Stimulated activated CD8-positive, alpha-beta memory T cell treated with anti-CD3 and anti-CD28 coated beads, Interleukin-15, amount 100 ng/mL, for 48 hours (primary cell): ENCODE results near the gene RNGTT.

Experiments used
- DNase-seq, 2 donors: peaks; one replicate each; pipeline ENCODE4 v3.0.0-alpha.2; 2020; ENCODE audit warnings: low read depth in 2 of 2

RNGTT gene

DNA sequence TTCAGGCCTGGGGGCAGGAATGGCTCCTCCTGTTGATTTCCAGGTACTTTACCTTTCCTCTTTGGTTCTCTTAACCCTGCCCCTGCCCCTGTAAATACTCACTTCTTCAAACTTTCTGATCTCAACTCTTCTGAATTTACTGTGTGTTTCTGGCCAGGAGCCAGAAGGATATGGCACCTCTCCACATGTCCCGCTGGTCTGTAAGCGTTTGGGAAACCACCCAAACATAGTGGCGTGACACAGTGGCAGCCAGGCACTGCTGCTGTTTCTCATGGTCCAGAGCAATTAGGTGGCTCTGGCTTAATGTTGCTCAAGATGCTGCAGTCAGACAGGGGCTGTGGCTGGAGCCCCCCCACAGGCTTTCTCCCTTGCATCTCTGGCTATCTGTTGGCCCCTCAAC lies 374.5 kb downstream of the RNGTT start:
- DNase-seq, result no peak

DNA sequence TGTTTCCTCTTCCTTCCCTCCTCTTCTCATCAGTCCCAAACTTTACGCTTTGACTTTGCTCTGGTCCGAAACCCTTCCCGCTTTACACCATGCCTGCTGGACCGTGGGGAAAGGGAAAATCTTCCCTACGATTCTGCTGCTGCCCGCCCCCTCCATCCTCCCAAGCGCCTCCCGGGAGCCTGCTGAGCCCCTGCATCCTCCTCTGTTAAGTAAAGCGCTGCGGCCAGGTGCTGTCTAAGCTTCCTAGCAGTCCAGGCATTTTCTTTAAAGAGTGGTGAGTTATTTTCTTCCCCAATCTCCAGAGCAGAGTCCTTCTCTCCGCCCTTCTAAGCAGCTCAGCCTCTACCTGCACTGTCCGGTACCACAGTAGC lies 376.3 kb downstream of the RNGTT start:
- no peak for DNase-seq

DNA sequence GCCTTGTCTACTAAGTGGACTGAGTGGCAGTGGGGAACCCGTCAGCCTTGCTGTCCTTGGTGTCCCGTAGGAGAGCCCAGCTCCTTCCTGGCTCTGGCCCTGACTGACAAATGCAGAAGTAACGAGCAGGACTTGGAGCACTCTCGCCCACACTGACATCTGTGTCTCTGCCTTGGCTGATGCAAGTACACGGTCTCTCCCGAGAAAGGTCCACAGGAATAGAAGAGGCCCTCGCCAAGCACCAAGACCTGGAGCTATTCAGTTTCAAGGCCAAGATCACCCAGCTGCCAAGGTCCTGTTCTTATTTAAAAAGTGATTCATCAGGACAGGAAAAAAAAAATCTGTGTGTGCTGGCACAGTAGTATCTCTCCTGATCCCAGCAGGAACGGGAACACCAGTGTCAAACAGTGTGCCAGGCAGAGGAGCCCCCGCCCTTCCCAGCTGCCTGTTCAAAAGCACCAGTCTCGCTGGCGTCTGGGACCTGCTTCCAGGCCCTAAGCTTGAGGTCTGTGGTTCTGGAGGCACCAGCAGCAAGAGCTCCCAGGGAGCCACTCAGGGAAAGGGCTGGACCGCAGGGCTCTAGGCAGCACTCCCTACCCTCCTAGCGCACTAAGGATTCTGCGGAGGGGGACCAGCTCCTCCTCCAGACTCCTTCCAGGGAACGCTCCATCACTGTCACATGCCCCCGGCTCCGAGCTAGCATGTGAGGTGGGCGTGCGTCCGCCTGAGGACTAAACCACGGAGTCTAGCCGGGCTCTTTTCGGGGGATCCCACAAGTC lies 376.9 kb downstream of the RNGTT start:
- DNase-seq, result no peak

DNA sequence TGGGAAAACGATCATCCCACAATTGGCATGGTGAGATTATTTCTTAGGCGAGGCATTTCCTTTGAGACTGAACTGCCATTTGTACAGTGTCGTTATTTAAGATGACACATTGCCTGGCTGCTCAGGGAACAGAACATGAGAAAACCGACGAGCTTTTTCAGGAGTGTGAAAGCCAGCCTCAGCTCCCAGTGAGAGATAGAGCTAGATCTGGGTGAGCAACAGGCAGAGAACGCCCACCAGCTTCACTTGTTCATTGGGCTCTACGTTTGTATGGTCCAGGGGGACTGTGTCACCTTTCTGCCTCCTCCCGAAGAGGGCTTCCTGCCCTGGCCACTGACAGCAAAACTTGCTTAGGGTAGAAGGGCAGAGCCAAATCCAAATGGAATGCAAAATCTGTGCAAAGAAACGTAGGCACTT lies 378.1 kb downstream of the RNGTT start:
- DNase-seq, result no peak

DNA sequence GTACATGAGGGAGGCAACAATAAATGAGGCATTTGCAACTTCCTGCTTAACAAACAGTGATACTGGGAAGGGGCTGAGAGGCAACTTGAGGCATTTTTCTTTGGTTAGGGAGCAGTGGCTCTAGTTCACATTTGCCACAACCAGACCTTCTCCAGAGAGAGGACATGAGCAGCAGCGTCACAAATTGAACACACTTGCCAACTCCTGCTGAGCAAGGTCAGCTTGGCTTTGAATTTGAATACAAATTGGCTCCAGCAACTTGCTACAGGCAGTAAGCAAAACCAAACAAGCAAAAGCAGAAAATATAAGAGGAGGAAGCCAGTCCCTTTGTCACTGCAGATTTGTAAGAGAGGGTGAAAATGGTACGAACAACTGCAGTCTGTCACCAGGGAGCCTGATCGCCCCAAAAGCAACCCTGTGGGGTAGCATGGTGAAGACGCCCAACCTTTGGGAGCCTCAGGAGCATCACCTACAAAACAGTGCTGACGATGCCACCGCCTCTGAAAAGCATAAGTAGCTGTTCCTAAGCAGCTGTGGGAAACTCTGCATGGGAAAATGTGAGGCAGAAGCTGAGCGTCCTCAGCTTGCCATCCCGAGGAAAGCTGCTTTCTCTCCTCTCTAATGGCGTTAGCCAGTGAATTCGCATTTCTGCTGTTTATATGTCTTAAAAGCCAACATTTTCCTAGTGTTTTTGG lies 378.7 kb downstream of the RNGTT start:
- no peak for DNase-seq

DNA sequence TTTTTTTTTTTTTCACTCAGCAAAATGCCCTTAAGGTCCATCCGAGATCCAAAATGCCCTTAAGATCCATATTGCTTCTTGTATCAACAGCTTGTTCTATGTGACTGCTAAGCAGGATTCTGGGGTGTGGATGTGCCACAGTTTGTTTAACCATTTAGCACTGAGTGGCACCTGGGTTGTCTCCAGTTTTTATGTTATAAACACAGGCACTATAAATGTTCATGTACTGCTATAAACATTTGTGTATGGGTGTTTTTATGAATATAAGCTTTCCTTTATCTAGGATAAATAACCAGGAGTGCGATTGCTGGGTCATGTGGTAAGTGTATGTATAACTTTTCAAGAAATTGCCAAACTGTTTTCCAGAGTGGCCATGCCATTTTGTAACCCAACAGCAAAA lies 386.0 kb downstream of the RNGTT start:
- no peak for DNase-seq

DNA sequence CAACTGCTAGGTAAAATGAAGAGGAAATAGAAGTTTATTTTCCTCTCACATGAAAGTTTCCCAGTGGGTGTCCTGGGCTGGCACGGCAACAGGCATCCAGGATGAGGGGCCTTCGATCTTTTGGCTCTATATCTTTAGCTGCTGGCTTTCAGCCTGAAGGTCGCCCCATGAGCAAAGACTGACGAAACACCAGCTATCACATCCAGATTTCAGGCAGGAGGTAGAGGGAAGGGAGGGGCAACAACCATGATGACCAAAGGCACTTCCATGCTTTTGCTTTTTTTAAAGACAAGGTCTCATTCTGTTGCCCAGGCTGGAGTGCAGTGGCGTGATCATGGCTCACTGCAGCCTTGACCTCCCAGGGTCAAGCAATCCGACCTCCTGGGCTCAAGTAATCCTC lies 387.9 kb downstream of the RNGTT start:
- no peak for DNase-seq

DNA sequence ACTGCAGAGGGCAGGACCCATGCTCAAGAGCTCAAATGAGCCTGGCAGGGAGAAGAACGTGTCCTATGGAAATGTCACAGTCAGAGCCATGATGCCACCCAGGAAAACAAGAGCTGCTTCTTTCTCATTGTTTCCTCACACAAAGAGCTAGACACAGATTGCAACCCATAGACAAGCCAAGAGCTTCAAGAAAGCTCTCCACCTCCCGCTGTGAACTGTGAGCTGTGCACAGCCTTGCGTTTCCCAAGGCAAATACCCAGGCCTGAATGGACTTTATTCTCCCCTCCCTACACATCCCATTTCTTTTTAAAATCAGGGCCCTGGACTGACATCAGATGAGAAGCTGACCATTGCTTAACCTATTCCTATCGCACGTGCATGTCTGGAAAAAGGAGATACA lies 388.8 kb downstream of the RNGTT start:
- DNase-seq, result no peak

DNA sequence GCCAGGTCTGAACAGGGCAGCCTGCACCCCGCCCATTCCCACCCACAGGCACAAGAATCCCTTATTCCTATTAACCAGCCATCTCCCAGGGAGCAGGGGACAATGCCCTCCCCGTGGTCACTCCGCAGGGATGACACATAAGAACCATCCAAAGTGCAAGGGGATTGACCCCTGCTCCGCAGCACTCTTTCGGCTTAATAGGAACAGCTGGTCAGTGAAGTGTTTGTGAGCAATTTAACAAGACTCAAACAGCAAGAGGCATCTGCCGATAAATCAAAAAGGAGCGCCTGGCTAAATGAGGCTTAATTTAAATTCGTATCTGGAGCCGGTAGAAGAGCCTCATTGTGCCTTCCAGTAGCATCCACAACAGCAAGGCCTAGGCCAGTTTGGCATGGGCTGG lies 389.4 kb downstream of the RNGTT start:
- no peak for DNase-seq

DNA sequence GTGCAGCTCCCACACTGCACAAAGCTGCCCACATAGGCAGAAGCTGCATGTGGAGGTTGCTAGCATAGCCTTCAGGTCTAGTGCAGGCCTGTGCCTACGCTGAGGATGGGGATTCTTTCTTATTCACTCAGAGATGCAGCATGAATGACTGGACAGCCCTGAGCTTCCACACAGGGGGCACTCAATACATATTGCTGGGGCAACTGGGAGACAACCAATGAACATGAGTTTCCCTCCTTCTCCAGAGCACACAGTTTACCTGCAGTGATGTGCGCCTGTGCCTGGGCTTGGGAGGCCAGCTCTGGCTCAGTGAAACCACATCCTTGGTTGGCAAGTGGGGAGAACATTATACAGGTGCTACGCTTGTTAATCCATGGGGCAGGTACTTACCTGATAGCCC lies 389.9 kb downstream of the RNGTT start:
- no peak for DNase-seq

DNA sequence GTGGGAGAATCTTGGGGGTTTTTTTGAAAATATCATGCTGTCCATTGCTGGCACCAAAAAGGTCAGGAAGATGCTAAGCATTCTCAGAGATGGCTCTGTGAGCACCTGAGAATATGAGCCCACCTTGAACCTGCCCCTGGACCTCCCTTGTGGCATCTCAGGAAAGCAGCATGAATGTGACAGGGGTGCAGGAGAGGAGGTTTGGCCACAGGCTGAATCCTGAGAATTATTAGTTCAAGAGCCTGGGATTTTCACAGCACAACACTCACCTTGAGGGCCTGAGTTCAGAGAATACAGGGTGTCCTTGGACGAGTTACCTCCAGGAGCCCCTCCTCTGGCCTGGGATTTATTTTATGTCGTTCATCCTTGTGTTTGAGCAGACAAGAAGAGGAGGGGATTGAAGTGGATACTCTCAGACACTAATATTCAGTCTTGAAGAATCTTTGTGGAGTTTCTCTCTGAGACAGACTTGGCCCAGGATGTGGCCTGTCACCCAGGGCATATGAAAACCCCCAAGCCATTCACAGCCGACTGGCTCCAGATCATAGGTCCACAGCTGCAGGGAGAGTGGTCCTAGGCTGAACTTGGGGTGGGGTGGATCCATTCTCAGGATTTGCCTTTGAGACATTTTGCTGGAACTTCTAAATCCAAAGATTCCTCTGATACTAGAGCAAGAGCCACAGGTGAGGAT lies 390.8 kb downstream of the RNGTT start:
- no peak for DNase-seq

DNA sequence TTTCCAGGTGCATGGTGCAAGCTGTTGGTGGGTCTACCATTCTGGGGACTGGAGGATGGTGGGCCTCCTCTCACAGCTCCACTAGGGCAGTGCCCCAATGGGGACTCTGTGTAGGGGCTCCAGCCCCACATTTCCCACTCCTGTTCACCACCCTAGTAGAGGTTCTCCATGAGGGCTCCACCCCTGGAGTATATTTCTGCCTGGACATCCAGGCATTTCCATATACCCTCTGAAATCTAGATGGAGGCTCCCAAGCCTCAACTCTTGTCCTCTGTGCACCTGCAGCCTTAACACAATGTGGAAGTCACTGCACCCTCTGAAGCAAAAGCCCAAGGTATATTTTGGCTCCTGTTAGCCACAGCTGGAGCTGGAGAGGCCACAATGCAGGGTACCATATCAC lies 393.5 kb downstream of the RNGTT start:
- DNase-seq, result no peak

DNA sequence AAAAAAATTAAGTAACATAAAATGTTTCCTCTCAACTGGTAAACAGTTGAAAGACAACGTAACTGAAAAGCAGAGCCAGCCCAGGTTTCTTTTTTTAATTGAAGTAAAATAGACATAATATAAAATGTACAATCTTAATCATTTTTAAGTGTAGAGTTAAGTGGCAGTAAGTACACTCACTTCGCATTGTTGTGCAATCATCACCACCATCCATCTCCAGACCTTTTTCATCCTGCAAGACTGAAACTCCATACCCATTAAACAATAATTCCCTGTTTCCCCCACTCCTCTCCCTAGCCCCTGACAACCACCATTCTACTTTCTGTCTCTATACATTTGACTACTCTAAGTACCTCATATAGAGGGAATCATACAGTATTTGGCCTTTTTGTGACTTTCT lies 395.7 kb downstream of the RNGTT start:
- DNase-seq, result no peak

DNA sequence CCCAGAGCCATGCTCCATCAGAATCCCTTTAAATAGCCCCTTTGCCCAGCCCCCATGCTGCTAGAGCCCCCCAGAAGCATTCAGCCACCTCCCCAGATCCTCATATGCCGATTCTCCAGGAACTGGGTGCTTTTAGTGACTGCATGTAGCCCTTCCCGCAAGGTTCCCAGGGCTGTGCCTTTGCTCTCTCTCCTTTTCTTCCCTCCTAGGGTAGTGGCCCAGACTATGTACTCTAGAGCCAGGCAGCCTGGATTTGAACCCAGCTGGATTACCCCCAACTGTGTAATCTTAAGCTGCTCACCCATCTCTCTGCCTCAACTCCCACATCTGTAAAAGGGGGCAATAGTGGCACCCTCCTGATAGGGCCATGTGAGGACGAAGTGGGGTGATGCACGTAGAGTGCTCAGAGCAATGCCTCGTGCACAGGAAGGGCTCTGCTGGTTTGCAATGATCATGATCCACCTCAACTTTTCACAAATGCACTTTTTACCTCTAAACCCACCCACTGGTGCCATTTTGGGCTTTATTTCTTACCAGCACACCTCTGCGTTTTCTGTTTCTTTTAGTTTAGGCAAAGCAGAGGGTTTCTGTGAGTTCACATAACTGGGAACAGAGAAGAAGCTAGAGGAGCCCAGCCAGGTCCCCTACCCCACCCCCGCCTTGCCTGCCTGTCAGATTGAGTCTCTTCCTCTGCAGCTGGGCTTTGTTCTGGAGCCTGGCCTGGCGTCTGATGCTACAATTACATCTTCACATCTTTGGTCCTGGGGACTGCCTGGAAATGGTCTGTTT lies 396.5 kb downstream of the RNGTT start:
- DNase-seq, result no peak

DNA sequence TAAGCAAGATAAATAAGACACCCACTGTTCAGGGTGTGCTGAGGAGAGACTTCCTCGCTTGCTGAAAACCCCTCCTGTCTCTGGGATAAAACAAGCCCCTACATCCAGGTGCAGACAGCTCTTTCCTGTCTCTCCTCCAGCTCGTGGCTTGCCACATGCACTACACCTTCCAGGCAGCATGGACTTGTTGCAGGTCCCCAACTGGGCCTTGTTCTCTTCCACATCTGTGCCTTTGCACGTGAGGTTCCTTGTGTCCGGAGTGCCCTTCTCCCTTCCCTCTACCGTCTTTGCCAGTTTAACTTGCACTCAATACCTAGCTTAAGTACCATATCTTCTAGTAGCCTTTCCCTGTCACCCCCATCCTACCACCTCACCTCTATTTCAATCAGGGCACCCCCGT lies 397.6 kb downstream of the RNGTT start:
- DNase-seq, result no peak

DNA sequence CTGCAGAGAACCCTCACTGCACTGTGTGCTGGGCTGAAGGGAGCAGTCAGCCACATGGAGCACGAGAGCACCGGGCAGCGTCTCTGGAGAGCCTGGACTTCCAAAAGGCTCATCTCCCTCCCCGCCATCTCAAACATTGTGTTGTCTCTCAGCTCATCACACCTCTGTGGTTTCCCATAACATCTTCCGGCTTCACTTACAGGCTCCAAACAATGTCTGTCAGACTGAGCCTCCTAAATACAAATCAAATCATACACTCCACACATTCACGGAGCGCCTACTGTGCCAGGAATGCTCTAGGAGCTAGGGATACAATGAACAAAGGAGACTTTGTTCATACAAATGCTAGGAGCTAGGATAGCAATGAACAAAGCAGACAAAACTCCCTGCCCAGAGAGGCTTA lies 398.0 kb downstream of the RNGTT start:
- DNase-seq, result no peak

DNA sequence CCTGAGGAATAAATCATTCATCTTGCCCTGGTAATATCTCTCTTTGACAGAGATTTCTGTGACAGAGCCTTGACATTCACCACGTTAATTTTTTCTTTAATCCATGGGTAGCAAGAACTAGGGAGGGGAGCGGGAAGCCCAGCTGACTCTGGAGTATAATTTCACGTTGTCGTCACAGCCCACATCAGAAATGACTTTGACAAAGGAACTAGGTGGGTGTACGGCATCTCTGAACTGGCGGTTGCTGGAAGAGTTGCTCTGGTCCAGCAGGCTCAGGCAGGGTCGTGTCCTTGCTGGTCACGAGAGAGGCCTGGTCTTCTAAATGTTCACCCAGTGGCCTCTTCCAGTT lies 400.2 kb downstream of the RNGTT start:
- DNase-seq, result no peak

DNA sequence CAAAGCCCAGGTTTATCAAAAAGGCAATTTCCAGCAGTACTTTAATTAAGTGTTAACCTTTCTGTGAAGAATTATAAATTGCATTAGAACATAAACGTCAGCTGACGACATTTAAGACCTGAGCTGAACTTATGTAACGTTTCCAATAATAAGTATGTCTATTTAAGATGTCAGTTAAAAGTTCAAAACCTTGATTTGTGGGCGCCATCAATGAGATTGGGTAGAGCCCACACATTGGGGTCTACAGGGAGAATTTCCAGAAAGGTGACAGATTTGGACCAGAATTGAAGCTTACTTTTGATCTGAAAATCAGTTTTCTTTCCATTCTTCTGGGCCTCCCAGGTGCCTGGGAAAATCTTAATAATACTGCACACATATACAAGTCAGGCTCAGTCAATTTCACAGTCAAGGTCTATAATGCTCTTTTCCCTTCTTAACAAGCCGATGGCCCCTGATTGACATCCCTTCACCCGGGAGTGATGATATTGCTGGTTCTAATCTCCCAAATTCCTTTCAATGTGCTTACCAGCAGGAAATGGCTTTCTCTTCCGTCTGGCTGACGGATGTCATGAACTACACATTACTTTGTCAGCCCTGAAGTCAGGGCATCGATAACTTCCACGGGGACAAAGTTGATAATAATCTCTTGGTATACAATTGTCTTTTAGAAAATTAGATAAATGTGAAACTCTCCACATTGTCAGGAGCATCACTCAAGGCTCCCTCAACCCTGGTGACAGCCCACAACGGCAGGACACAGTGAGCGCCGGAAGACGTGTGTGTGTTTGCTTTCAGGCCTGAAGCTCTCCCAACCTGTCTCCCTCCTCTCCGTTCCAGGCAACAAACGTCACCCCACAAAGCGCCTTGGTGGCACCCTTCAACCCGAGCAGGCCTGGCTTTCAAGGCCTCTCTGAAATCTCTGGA lies 400.8 kb downstream of the RNGTT start:
- no peak for DNase-seq

DNA sequence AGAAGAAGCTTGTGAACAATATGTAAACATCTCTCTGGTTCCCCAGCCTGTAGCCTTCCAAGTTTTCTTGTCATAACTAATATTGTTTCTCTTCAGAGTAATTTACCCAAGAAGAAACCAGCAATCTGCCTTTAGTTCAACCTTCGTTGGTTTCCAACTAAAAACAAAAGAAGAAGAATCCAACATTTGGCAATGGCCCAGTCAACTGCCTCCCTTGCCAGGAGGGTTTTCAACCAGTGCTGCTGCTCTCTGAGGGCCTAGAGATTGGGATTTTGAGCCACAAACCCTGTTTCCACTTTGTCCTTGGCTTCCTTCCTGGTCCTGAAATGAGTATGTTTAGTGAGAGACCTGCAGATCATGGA lies 401.5 kb downstream of the RNGTT start:
- no peak for DNase-seq

DNA sequence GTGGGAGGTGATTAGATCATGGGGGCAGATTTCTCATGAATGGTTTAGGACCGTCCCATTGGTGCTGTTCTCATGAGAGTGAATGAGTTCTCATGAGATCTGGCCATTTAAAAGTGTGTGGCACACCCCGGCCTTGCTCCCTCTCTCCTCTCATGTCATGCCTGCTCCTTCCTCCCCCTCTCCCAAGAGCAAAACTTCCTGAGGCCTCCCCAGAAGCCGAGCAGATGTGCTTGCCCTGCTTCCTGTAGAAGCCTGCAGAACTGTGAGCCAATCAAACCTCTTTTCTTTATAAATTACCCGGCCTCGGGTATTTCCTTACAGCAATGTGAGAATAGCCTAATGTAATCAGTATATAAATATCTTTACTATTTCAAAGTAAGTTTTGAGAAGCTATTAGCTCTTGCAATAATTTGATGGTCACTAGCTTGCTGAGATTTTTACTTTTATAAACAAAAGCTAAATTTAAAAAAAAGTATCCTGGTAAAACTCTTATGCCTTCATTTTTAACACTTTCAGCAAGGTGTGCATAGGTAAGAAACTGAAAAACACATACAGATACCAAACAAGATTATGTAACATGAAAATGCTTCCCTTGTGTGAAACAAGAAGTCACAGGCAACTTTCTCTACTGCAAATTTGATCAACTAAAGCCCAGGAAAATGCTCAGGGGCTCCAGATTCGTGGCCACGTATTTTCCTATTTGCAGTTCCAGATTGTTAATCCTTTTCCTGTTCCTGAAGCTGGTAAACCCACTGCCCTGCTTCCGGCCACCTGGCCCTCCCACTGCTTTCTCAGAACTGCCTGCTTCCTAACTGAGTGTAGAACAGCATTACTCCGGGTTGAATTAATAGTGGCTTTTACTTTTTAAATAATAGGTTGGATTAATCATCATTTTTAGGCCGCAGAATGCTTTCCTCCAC lies 402.1 kb downstream of the RNGTT start:
- DNase-seq, result no peak
